Mesendoderm (in vitro differentiated cells): ENCODE results near the gene BRCA1.
A peak's percentile ranks its signal among the peaks of the same experiment; 100 is the strongest.
"Not testable (repeated sequence)": the region's sequence is repeated elsewhere in the genome, so short reads cannot be mapped to it uniquely, and the experiment has no call there.

ENCODE experiments used
- DNase-seq: peaks from one replicate; pipeline ENCODE4 v3.0.0; 2013
- H2AK5ac ChIP-seq: 2 replicates; pipeline ENCODE4 v1.6.1; 2013; ENCODE audit warnings: low read length, inconsistent platforms
- H2BK120ac ChIP-seq: 2 replicates; pipeline ENCODE4 v1.6.1; 2013; ENCODE audit warnings: low read depth, mild to moderate bottlenecking, low read length, moderate library complexity, mixed read lengths
- H2BK15ac ChIP-seq: replicated peaks from 2 replicates; pipeline ENCODE4 v1.6.1; 2013; ENCODE audit warnings: low read depth, mild to moderate bottlenecking, moderate library complexity
- H2BK5ac ChIP-seq: 2 replicates; pipeline ENCODE4 v1.6.1; 2013; ENCODE audit warnings: low read length, inconsistent platforms
- H3K18ac ChIP-seq: 2 replicates; pipeline ENCODE4 v1.6.1; 2013; ENCODE audit warnings: mild to moderate bottlenecking, low read length, mixed read lengths
- H3K23ac ChIP-seq: one replicate; pipeline ENCODE4 v1.6.1; 2013; ENCODE audit warnings: low read length
- H3K27ac ChIP-seq: 2 replicates; pipeline ENCODE4 v1.5.1; 2013; ENCODE audit warnings: low read depth, mild to moderate bottlenecking, inconsistent platforms, low read length, moderate library complexity
- H3K27me3 ChIP-seq: 2 replicates; pipeline ENCODE4 v1.6.1; 2013; ENCODE audit warnings: low read length, control low read depth, mild to moderate bottlenecking, inconsistent platforms; ENCODE audit not compliant: insufficient read depth, poor library complexity
- H3K36me3 ChIP-seq: 2 replicates; pipeline ENCODE4 v1.6.1; 2013; ENCODE audit warnings: low read length, inconsistent platforms; ENCODE audit not compliant: control insufficient read depth, insufficient read depth
- H3K4ac ChIP-seq: one replicate; pipeline ENCODE4 v1.6.1; 2013; ENCODE audit warnings: low read depth, mild to moderate bottlenecking, low read length, moderate library complexity
- H3K4me1 ChIP-seq: 2 replicates; pipeline ENCODE4 v1.6.1; 2013; ENCODE audit warnings: low read depth, low read length, inconsistent platforms; ENCODE audit not compliant: control insufficient read depth
- H3K4me2 ChIP-seq: 2 replicates; pipeline ENCODE4 v1.6.1; 2013; ENCODE audit warnings: low read length
- H3K4me3 ChIP-seq: 2 replicates; pipeline ENCODE4 v1.5.1; 2013; ENCODE audit warnings: mild to moderate bottlenecking, low read length
- H3K56ac ChIP-seq: one replicate; pipeline ENCODE4 v1.6.1; 2013; ENCODE audit warnings: low read length
- H3K79me1 ChIP-seq: 2 replicates; pipeline ENCODE4 v1.6.1; 2013; ENCODE audit warnings: low read length, inconsistent platforms
- H3K79me2 ChIP-seq: 2 replicates; pipeline ENCODE4 v1.6.1; 2013; ENCODE audit warnings: mild to moderate bottlenecking, low read length; ENCODE audit not compliant: control insufficient read depth, insufficient read depth
- H3K9ac ChIP-seq: 2 replicates; pipeline ENCODE4 v1.6.1; 2013; ENCODE audit warnings: low read length, inconsistent platforms
- H4K5ac ChIP-seq: one replicate; pipeline ENCODE4 v1.6.1; 2013; ENCODE audit warnings: low read length
- H4K8ac ChIP-seq: one replicate; pipeline ENCODE4 v1.6.1; 2013; ENCODE audit warnings: low read depth, mild to moderate bottlenecking, control low read depth, low read length, moderate library complexity
- WGBS: extraction: QIAGEN DNeasy Blood & Tissue Kit; methylation state at CpG from one replicate; pipeline ENCODE4 v1.1.7; 2013; ENCODE audit warnings: low lambda C conversion rate, missing lambda C conversion rate; ENCODE audit not compliant: insufficient coverage; ENCODE audit errors: extremely low coverage; 5-methylcytosine and 5-hydroxymethylcytosine counted together

BRCA1 gene

GRCh38 chr17:43169561-43170139, 44.5 kb upstream of the BRCA1 start:
- Histone ChIP-seq H3K23ac (peak overlapping the region; percentile 80), H3K27ac (no peak overlapping the region), H3K9ac (peak overlapping the region; percentile 78), H2AK5ac (no peak overlapping the region), H3K79me2 (no peaks in the 10 kb centered on the region), H2BK5ac (no peak overlapping the region), H2BK120ac (no peak overlapping the region), H3K18ac (no peak overlapping the region), H4K5ac (no peak overlapping the region), H4K8ac (no peak overlapping the region), H3K4me3 (peak overlapping the region; percentile 95), H3K4me2 (peak overlapping the region; percentile 99), H3K56ac (peak overlapping the region; percentile 92), H3K4me1 (peaks cover 5% of the 10 kb centered on the region), H3K79me1 (no peaks in the 10 kb centered on the region), H3K36me3 (no peaks in the 10 kb centered on the region), H3K27me3 (no peaks in the 10 kb centered on the region), H2BK15ac (no peak overlapping the region), H3K4ac (no peak overlapping the region)
- peak; percentile 62 for DNase-seq
- no CpG with 5 or more reads among the region's 29 CpGs for WGBS

- not testable (repeated sequence) for H3K9ac ChIP-seq, H3K79me2 ChIP-seq, H3K18ac ChIP-seq, H3K4me3 ChIP-seq, H2BK15ac ChIP-seq, H4K5ac ChIP-seq, H3K4ac ChIP-seq, H3K23ac ChIP-seq, DNase-seq, H2BK5ac ChIP-seq, H3K79me1 ChIP-seq, H3K27ac ChIP-seq, H4K8ac ChIP-seq, H3K27me3 ChIP-seq, H3K4me2 ChIP-seq, H2BK120ac ChIP-seq, H3K36me3 ChIP-seq, H2AK5ac ChIP-seq, H3K4me1 ChIP-seq, H3K56ac ChIP-seq
These were observed 40.8 kb upstream of the BRCA1 start for GRCh38 chr17:43165971-43166370.

- not testable (repeated sequence) for H3K79me2 ChIP-seq, H3K18ac ChIP-seq, H3K23ac ChIP-seq, H2BK120ac ChIP-seq, H2BK15ac ChIP-seq, H3K27ac ChIP-seq, DNase-seq, H4K8ac ChIP-seq, H2AK5ac ChIP-seq, H3K4me2 ChIP-seq, H3K27me3 ChIP-seq, H3K9ac ChIP-seq, H4K5ac ChIP-seq, H3K4me1 ChIP-seq, H3K79me1 ChIP-seq, H3K4ac ChIP-seq, H3K36me3 ChIP-seq, H3K4me3 ChIP-seq, H2BK5ac ChIP-seq, H3K56ac ChIP-seq
- no CpG with 5 or more reads among the region's 8 CpGs for WGBS
These were observed 34.8 kb upstream of the BRCA1 start for GRCh38 chr17:43159957-43160356.

- not testable (repeated sequence) for DNase-seq, H3K56ac ChIP-seq, H4K8ac ChIP-seq, H2BK15ac ChIP-seq, H3K79me1 ChIP-seq, H3K27me3 ChIP-seq, H3K4me3 ChIP-seq, H3K27ac ChIP-seq, H3K9ac ChIP-seq, H3K23ac ChIP-seq, H3K4ac ChIP-seq, H3K79me2 ChIP-seq, H3K18ac ChIP-seq, H2AK5ac ChIP-seq, H3K36me3 ChIP-seq, H2BK5ac ChIP-seq, H3K4me2 ChIP-seq, H3K4me1 ChIP-seq, H4K5ac ChIP-seq, H2BK120ac ChIP-seq
- WGBS = no CpG with 5 or more reads among the region's 25 CpGs
These were observed 34.1 kb upstream of the BRCA1 start for GRCh38 chr17:43159232-43159631.

- Histone ChIP-seq H3K18ac (no peak overlapping the region), H3K23ac (no peak overlapping the region), H3K27ac (no peak overlapping the region), H3K4me2 (no peak overlapping the region), H3K4me3 (no peak overlapping the region), H2AK5ac (no peak overlapping the region), H3K56ac (no peak overlapping the region), H4K5ac (no peak overlapping the region), H3K79me2 (no peaks in the 10 kb centered on the region), H4K8ac (no peak overlapping the region), H3K4me1 (no peaks in the 10 kb centered on the region), H3K36me3 (no peaks in the 10 kb centered on the region), H3K9ac (no peak overlapping the region), H2BK15ac (no peak overlapping the region), H3K79me1 (no peaks in the 10 kb centered on the region), H2BK5ac (no peak overlapping the region), H2BK120ac (no peak overlapping the region), H3K27me3 (no peaks in the 10 kb centered on the region), H3K4ac (no peak overlapping the region)
- DNase-seq = no peak
- WGBS = no CpG with 5 or more reads among the region's 3 CpGs
These were observed 30.5 kb upstream of the BRCA1 start for GRCh38 chr17:43155666-43156065.

DNA sequence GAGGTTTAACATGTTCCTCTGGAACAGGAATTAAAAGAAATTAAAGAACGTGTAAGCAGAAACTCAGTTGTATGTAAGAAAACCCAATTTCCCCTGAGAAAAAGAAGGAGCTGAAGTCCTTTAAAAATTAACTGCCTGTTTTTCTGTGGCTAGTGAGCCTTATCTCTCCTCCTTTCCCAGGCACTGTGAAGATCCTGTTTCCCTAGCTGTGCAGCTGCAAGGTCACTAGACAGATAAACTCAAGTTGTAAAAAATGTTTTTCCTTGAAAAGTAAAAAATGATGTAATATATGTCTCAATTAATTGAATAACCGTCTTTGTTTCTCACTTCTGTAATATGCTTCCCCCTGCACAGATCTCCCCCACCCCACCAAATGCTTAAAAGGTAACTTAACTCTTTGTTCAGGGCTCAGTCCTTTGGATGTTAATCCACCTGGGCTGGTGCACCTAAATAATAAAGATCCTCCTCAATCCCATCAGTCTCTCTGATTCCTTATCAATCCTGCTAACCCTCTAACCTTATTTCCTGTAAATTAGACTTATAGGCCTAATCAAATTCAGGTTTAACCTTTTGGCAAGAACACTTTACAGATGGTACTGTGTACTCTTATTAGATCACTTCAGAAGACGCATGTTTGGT, 28.2 kb upstream of the BRCA1 start:
- H2AK5ac ChIP-seq, H3K23ac ChIP-seq, H3K4ac ChIP-seq, H3K4me2 ChIP-seq, H3K18ac ChIP-seq, H3K4me3 ChIP-seq, H4K8ac ChIP-seq, H4K5ac ChIP-seq, H3K9ac ChIP-seq, H3K79me1 ChIP-seq, H3K27me3 ChIP-seq, H2BK120ac ChIP-seq, H2BK5ac ChIP-seq, H3K56ac ChIP-seq, H3K79me2 ChIP-seq, H3K27ac ChIP-seq, H3K36me3 ChIP-seq, H3K4me1 ChIP-seq, DNase-seq, H2BK15ac ChIP-seq: not testable (repeated sequence)
- no CpG with 5 or more reads among the region's 3 CpGs for WGBS
